ENCODE data around the gene COBLL1. TPM values are rescaled to one million over a fixed set of nuclear protein-coding genes. Genes with fewer than 3 reads are reported as not detected.
"Not testable (repeated sequence)": the region's sequence is repeated elsewhere in the genome, so short reads cannot be mapped to it uniquely, and the experiment has no call there.

Gene COBLL1
- total RNA-seq, 1 donor from 2014 or later = 207 TPM

DNA sequence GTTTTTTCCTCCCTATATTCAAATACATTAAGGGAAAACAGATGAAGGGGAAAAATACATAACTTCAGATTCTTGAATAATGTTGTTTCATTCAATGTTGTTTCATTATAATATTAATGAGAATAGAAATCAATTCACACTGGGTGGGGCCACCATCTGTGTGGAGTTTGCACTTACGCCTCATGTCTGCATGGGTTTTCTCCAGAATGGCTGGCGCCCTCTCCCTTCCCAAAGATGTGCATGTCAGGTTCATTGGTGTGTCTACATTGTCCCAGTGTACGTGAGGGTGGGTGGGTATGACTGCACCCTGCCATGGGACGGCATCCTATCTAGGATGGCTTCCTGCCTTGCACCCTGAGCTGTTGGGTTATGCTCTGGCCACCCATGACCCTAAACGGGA lies 51.7 kb downstream of the COBLL1 start:
- no peak for DNase-seq (ENCODE audit: low spot score)

DNA sequence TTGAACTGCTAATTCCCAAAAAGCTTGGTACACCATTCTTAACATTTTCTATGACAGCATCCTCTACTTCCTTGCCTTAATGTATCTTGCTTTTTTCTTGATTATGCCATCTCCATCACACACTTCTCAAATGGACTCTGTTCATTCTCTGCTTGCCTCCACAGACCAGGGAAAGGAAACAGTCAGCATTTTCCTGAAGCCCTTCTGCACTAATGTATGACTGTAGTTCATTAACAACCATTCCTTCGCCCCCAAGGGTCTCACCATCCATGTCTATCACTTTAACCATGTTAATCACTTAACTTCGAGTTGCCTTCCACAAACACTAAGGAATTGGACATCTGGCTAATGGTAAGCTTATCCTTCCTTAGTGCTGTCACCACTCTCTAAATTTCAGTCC lies 54.8 kb downstream of the COBLL1 start:
- DNase-seq (ENCODE audit: low spot score) = no peak

DNA sequence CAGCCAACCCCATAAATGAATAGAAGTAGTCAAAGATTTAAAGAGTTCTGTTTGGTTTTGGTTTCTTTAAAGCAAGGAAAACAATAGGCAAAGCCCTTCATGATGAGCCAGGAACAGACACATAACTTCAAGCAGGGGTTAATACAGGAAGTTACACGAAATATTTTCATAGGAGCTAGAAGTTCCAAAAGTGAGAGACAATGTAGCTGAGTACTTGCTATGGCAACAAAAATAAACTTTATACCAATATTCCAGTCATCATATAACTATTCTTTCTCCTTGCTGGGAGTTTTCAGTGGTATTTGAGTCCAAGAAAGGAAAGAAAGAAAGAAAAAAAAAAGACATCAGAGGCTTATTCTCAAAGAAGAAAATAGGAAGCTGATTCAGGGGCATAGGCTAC lies 56.2 kb downstream of the COBLL1 start:
- no peak for DNase-seq (ENCODE audit: low spot score)

DNA sequence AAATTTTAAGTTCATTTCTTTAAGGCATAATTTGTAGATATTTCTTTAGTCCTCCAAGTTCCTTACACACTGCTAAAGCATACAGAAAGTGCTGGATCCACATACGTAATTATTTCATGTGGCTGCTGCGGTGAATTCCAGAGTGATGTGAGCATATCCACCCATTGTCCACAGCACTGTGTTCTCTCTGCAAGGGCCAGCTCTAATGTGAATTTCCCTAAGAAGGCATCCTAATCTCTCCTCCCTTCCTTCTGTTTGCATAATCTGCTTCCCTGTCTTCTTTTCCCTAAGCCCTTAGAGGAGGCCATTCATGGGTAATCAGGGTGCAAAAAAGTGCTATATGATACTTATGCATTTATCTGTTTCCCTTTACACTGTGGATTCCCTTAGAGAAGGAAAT lies 57.2 kb downstream of the COBLL1 start:
- DNase-seq (ENCODE audit: low spot score) = no peak

DNA sequence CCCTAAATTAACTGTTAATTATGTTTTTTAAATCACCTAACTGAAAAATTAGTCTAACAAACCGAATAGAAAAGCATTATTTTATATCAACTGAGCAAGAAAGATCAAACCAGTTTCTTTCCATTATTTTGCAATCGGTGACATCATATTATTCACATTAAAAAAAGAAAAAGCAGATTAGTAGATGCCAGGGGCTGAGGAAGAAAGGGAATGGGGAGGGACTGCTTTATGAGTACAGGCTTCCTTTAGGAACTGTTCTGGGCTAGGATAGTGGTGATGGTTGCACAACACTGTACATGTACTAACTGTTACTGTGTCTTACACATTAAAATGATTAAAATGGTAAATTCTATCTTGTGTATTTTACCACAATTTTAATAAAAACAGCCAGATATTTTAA lies 59.3 kb downstream of the COBLL1 start:
- no peak for DNase-seq (ENCODE audit: low spot score)

DNA sequence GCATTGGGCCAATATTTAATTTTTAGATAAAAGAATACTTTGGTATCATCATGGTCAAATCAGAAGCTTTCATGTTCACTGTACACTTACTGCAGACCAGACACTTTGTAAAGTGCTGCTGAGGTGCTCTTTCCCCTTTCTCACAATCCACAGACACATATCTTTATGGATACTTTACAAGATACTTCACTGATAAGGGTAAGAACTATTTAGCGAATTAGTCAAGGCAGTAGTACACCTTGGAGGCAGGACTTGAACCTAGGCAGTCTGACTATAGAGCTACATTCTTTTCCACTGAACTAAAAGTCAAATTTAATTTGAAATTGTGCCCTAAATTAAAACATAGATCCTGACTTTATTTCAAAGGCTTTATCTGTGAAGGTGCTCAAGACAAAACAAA lies 60.2 kb downstream of the COBLL1 start:
- no peak for DNase-seq (ENCODE audit: low spot score)

DNA sequence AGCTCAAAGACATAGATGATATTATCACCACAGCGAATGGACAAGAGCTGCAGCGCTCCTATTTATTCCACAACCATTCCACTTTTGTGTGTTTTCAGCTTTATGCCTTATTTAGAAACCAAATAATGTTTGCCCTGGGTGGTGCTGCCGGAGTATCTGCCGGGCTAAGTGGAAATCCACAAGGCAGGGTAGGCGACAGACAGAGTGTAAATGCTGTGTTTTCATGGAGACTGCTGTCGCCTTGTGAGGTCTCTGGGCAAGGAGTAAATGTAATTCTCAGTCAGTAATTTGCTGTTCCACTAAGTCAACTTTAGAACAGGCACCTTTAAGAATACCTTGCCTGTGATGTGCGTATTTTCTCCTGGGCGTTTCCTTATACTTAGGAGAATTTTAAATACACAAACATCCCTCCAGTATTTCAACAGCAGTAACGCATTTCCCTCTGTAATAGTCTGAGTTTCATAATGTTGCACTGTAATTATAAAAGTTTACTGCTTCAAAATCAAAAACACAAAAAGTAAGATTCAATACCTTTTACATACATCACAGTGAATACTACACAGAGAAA lies 60.9 kb downstream of the COBLL1 start:
- no peak for DNase-seq (ENCODE audit: low spot score)

DNA sequence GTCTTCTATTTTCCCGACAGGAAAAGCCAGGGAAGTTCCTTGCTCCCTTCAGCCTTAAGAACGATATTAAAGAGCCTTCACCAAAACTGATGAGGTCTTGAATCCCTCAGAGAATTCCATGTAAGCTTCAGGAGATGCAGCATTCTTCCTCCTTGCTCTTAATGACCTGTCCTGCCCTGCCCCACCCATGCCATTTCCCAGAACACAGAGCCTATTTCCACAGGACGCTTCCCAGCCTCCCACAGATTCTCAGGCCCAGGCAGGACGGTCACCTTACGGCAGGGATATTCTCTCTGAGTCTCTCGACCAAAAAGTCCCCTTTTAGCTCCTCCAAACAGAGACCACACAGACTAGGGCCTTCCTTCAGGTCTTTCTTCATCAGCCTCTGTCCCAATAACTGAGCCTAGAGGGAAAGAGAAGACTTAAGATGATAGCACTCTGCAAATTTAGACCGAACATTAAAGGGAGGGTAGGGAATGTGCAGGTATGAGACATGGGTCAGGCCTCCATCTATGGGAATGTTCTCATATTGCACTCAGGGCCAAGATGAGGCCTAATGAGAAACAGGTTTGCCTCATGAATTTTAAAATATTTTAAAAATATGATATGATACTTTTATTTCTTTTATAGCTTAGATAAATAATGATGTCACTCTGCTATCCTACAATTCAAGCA lies 62.1 kb downstream of the COBLL1 start:
- DNase-seq (ENCODE audit: low spot score) = no peak

DNA sequence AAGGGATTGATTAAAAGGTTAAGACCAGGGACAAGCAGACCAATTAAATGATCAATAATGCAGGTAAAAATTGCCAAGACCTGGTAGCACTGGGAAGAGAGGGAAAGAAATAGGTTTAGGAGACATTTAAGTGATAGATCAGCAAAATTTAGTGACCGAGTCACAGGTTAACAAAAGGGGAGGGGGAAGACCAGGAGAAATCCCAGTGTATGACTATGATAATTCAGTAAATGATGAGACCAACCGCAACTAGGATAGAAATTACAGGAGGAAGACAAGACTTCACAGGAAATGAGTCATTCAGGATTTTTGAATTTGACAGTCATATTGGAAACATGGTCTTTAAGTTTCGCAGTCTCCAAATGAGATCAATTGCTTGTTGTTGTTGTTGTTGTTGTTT lies 62.9 kb downstream of the COBLL1 start:
- DNase-seq (ENCODE audit: low spot score) = no peak

DNA sequence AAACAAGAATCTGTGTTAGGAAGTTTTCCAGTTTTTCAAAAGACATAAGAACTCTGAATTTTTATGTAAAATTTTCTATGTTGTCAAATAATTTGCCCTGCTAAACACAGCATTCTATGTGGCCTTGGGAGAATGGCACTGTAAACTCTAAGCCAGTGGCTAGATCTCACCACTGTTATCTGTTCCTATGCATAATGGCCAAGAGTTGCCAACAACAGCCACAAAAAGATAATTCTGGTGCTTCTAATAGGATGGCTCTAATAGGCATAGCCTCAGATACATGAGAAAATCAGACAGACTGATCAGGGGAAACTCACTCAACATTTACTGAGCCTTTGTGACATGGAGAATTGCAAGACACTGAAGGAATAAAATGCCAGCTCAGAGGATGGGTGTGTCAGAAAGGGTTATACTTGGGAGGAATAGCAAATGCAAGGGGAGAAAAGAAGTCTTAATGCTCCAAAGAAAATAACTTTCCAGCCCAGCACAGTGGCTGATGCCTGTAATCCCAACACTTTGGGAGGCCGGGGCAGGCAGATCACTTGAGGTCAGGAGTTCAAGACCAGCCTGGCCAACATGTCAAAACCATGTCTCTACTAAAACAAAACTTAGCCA lies 63.7 kb downstream of the COBLL1 start:
- no peak for DNase-seq (ENCODE audit: low spot score)

DNA sequence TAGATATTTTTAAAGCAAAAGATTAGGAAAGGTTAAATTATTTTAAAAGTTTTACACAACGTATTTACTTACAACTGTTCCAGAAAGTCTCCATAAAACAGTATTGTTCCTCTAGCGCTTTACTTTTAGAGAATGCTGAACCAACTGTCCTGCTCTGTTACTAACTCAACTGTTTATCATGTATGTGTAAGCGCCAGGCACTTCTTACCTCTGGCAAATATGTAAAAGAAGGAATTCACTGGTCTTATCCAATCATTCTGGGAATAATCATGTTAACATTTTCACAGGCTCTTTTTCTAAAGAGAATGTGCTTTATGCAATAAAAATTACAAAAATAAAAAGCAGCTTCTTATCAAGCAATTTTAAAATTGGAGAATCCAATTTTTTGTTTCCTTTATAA lies 68.0 kb downstream of the COBLL1 start:
- no peak for DNase-seq (ENCODE audit: low spot score)

DNA sequence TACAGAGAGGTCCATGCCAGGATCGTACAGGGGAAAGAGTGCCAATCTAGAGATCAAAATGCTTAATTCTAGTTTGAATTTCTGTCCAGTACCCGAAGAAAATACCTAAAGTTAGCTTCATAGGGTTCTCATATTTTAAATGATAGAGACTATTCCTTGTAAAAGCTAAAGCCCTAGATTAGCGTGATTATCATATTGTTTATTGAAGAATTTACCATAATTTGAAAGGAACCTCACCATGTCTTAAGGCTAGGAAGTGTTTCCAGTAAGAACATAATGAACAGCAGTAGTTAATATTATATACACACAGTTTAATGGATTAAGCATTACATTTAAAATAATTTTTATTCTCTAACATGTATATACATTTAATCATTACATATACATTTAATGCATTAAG lies 68.5 kb downstream of the COBLL1 start:
- DNase-seq (ENCODE audit: low spot score) = no peak

DNA sequence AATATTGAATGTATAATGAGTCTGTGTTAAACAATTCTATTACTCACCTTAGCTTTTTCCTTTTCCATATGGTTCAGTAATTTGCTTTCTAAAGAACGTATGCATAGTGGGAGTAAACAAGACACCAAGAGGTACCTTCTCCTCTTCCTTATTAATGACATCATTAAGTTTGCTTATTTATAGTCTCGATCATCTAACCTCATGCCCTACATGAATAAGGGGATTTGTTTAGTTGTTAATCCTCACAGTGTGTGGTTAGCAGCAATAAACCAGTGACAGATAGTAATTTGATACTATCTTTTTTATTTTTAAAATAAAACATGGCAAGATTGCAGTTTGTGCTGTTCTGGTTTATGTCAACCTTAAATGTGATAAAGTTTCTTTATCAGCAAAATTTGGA lies 69.7 kb downstream of the COBLL1 start:
- DNase-seq (ENCODE audit: low spot score) = no peak

DNA sequence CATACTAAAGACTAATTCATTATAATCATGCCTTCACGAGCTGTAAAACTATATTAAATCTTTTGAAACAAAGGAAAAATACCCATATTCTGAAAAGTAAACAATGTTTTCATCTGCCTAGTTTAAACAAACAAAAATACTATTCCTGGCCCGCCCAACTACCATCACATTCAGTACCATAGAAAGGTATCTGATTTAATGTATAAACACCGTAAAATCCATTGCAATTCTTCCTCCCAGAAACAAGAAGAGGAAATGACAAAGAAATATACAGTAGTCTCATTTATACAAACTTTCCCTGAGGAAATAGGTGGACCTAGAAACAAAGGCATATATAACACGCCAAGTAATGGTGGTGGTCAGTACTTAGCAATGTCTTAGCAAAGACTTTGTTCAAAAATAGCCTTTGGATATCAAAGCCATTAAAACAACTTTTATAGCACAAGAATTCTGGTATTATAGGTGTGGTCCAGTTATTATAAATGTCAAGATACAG lies 71.2 kb downstream of the COBLL1 start:
- DNase-seq (ENCODE audit: low spot score) = no peak

DNA sequence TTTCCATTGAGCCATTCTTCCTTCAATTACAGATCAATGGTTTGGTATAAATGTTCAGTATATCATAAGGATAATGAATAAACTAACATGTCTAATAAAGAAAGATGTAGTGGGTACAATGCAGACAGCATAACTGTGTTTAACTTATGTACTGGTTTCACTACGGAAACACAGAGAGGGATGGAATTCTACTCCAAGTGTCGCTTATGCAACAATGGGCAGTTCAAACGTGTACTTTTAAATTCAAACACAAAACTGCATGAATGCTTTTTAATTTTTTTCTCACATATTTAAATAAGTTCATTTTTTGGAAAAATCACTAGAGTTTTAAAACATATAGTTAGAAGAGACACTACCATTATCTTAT lies 74.7 kb downstream of the COBLL1 start:
- no peak for DNase-seq (ENCODE audit: low spot score)

DNA sequence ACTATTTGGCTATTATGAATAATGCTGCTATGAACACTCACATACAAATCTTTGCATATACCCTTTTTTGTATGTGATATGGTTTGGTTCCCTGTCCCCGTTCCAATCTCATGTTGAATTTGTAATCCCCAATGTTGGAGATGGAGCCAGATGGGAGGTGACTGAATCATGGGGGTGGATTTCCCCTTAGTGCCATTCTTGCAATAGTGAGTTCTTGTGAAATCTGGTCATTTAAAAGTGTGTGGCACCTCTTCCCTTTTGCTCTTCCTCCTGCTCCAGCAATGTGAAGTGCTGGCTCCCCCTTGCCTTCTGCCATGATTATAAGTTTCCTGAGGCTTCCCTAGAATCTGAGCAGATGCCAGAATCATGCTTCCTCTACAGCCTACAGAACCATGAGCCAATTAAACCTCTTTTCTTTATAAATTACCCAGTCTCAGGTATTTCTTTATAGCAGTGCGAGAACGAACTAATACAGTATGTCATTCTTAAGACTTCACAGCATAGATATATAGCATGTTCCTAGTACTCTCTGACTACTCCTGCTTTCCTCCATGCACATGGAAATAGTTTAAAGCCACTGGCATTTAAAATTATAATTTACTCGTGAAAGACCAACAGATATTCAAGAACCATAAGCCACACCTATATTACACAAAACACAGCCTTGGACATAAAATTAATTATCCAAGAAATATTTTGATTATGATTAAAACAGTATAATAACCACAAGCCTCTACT lies 75.2 kb downstream of the COBLL1 start:
- DNase-seq (ENCODE audit: low spot score) = no peak

DNA sequence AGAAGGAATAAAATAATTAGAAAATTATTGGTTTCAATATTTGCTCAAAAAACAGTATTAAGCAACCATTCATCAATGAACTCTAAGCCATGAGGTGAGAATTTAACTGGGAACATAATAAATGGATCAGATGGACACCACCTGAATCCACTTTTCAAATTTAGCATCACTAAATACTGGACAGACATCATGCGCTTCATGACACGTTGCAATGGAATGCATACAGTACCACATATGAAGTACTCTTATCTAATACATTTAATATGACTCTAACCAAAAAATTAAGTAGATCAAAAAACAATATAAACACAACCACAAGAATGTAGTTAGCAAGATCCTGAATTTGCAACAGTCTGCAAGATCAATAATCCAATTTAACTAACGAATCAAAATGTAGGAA lies 76.6 kb downstream of the COBLL1 start:
- DNase-seq (ENCODE audit: low spot score) = no peak

DNA sequence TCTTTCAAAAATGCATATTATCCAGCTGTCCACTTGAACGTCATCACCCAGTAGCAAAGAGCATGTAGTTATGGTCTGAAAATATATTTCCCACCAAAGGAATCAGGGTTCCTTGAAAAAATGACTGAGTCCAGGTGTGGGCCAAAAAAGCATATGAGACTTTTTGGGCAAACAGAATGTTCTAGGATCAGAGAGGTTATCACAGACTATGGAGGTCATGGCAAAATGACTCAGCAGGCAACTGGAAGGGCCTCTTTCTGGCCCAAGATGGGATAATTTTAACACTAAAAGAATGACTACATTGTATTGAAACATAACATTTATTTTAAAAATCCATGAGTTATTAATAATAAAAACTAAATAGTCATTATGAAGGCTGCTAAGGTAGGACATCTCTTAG lies 77.1 kb downstream of the COBLL1 start:
- DNase-seq (ENCODE audit: low spot score) = no peak

DNA sequence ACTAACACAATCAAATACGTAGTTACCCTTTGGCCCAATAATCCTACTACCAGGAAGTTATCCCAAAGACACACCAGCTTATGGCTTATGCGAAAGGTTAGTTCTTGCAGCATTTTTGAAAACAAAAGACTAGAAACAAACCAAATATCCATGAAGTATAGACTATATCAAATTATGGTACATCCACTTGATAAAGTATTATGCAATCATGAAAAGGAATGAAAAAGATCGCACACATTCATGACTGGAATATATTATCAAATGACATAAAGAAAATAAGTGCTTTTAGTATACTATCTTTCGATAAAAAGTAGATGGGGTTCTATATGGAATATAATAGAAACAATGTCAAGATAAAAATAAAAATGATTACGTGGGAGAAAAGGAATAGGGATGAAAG lies 78.2 kb downstream of the COBLL1 start:
- no peak for DNase-seq (ENCODE audit: low spot score)

DNA sequence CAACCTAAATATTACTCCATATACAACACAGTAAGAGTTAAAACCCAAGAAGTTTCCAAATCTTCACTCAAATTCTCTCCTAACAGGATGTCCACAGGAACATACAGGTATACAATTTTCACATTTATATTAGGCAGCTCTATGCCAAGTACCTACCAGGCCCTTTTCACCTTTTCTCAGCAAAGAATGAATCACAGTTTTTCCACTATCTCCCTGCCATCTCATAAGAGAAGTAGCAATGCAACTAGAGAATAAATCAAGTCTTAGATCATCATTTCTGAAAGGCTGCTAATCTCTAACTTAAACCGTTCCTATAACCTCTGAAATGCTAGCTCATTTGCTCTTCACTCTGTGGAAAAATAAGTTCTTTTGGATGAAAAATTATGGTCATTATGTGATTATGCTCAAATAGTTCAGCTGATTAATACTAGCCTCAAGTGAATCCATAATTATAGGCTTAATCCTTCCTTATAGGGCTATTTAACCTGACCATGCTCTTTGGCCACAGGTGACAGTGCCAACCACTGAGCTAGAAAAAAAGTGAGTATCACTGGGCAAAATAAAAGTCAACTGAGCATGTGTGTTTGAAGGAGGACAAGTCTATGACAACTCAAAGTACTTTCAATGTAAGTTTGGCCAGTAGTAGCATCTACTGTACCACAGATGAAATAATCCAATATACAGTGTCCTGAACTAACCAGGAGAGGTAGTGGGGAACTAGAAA lies 79.7 kb downstream of the COBLL1 start:
- DNase-seq (ENCODE audit: low spot score) = no peak

DNA sequence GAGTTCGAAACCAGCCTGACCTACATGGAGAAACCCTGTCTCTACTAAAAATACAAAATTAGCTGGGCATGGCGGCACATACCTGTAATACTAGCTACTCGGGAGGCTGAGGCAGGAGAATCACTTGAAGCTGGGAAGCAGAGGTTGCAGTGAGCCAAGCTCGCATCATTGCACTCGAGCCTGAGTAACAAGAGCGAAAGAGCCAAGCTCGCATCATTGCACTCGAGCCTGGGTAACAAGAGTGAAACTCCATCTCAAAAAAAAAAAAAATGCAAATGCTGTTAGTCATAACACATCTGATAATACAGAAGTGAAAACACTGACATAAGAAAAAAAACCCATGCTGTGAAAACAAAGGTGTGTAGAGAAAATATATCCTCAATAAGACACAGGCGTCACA lies 80.4 kb downstream of the COBLL1 start:
- DNase-seq (ENCODE audit: low spot score) = not testable (repeated sequence)

DNA sequence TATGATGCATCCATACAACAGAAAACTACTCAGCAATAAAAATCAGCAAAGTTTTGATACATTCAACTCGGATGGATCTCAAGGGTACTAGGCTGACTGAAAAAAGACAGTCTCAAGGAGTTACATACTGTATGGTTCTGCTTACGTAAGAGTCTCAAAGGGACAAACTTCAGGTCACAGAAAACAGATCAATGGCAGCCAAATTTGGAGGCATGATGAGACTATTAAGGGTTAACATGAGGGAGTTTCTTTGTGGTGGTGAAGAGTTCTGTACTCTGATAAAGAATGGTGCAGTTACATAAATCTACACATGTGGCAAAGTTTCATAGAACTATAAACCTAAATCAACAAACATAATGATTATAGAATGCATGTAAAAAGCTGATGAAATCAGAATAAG lies 81.4 kb downstream of the COBLL1 start:
- no peak for DNase-seq (ENCODE audit: low spot score)

Data from ureter (tissue), 1 donor.